ENCODE results near the gene MBNL1.

GRCh38 chr3:152480282-152480953 is 211.7 kb downstream of the MBNL1 start:
- TF ChIP-seq CTCF (IDR thresholded peaks at IDR 0.05) = no peak
- no peak for TF ChIP-seq POLR2A (IDR thresholded peaks at IDR 0.05)
